DMS79 (cell line): ENCODE measurements around the gene KIAA1671.
A peak's percentile ranks its signal among the peaks of the same experiment; 100 is the strongest.

Experiments
- DNase-seq: peaks from one replicate; lab custom pipeline; 2025; lab: John Stamatoyannopoulos, UW

The KIAA1671 gene

DNA sequence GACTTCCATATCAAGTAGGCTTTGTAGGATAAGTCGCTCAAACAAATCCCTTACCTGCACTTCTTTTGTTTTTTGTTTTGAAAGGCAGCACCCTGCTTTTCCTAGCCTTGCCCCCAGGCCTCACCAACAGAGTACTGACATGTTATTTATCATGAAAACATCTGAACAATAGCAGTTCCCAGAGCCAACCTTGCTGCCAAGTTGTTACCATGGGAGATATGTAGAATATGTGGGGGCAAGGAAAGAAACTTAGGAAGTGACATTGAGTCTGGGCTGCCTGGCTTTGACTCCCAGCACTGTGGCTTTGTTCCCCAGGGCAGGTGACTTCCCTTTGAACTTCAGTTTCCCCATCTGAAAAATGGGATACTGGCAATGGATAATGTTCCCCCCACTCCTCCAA lies 193.8 kb downstream of the KIAA1671 start:
- no peak for DNase-seq

GRCh38 chr22:25146906-25147641 lies 194.6 kb downstream of the KIAA1671 start:
- DNase-seq = no peak

- no peak for DNase-seq
Measured at GRCh38 chr22:25147642-25147928, 195.1 kb downstream of the KIAA1671 start.

- peak; percentile 23 for DNase-seq
Measured at GRCh38 chr22:25148149-25148691, 195.7 kb downstream of the KIAA1671 start.

DNA sequence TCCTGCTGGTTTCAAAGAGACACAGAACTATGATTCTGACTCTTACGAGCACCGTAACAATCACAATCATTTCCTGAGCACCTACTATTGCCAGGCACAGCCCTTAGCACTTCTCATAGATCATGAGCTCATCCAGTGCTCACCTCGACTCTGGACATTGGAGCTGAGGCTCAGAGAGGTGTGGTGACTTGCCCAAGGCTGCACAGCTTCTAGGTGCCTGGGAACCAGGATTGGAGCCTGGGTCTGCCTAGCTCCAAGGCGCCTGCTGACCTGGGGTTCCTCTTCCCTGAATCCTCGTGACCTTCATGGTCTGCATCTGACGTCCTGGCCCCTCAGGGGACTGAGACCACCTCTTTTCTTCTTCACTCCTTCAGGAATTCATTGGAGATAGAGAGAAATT lies 196.5 kb downstream of the KIAA1671 start:
- no peak for DNase-seq

DNA sequence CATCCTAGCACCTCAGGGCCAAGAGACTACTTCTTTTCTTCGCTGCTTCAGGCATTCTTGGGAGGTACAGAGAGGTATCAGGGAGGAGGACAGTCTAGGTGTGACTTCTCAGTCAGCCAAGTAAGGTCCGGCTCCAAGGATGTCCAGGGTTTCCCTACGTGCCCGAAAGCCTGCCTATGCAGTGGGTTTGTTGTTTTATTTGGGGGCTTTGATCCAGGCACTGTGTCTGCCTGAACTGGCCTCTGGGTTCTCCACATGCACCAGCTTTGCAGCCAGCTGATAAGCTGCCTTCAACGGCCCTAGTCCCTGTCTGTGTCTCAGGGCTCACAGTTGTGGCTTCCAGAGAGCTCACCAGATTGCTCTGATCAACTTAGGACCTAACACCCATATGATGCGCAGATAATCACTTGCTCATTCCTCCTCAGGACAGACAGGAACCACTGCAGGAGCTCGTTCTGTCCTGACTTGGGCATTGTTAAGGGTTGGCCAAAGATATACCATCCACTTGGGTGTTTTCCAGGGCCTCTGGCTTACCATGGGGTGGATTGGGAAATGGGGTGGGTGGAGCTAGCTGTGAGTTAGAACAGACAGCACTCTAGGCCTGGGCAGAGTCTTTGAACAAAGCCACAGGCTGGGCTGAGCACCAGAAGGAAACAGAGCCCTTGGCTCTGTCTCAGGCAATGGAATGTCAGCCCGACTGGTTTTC lies 201.6 kb downstream of the KIAA1671 start:
- DNase-seq = no peak

DNA sequence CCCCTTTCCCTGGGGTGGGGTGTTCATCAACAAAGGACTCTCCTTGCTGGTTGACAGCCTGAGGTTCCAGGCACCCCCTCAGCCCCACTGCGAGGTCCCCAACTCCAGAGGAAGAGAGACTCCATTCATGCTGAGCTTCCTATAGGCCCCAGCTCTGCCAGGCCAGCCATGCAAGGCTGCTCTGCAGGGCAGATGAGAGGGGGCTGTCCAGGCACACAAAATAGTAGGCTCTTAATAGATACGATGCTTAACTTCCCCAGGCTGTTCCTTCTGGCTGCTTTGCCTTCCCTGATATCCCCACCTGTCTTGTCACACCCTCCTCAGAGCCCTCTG lies 202.1 kb downstream of the KIAA1671 start:
- DNase-seq = no peak

- DNase-seq = no peak
Measured at GRCh38 chr22:25156736-25157135, 204.2 kb downstream of the KIAA1671 start.

DNA sequence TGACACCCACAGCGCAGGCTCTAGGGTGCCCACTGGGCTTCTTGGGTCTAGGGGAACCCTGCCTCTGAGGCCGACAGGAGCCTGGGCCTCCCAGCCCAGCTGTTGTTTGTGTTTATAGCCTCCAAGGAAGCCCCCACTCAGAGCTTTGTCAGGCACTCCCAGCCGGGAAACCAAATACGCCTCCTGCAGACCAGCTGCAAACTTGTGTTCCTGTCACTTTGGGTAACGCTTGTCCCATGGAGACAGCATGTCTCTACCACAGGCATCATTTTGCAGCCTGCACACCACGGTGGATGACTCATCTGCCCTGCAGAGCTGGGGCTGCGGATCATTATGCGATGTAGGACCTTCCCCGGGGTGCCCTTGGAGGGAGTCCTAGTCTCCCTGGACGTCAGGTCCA lies 206.5 kb downstream of the KIAA1671 start:
- DNase-seq = no peak

DNA sequence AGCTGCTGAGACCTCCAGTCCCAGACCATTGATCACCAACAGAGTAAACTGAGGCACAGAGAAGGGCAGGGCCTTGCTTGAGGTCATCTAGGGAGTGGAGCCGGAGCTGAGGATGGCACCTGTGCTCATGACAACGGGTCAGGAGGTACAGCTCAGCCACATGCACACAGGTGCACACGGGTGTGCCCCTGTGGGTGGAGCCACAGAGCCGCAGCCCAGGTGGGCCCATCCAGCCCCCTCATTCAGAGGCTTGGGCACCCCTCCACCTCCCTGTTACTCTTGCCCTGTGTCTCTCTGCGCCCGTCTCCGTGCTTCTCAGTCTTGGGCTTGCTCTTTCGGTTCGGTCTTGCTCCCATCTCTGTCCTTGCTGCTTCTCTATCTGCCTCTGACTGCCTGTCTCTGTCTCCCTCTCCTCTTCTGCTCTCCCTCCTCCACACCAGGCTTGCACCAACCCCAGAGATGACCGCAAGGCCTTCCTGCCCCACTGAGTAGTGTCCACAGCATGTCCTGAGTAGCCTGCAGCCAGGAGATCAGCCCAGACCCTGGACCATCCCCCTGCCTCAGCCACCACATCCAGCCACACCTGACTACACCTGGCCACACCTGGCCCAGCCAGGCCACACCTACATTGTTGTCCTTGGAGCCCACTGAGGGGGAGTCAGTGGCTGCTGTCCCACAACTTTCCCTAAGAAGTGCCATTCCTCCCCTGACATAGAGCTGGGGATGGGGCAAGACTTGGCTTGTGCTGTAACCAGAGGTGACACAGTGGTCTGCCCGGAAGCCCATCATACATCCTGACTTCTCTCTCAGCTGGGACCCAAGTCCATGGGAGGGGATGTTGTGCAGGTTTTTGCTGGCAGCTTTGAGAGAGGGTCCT lies 207.8 kb downstream of the KIAA1671 start:
- no peak for DNase-seq

GRCh38 chr22:25161017-25161915 lies 208.8 kb downstream of the KIAA1671 start:
- DNase-seq = no peak

DNA sequence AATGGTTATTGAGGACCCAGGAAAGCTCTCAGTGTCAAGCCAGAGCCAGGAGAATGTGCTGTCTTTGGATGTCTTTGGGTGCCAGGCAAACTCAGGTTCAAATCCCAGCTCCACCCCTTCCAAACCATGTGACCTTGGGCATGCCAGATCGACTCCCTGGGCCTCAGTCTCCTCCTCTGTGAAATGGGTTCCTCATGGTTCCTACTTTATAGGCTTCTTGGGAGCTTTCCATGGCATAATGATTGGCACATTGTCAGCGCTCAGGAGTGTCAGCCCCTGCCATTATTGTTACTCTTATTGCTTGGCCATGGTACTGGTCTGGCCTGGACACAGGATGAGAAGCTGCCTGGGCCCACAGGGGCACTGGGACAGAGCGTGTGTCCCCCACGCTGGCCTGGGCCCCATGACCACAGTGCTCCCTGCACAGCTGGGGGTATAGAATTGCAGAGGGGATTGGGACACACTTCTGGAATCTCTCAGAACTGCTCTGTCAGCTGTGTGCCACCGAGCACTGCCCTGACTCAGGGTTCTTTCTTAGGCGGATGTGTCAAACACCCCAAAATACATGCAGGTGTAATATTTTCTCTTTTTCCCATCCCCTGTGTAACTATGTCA lies 209.5 kb downstream of the KIAA1671 start:
- DNase-seq = no peak

DNA sequence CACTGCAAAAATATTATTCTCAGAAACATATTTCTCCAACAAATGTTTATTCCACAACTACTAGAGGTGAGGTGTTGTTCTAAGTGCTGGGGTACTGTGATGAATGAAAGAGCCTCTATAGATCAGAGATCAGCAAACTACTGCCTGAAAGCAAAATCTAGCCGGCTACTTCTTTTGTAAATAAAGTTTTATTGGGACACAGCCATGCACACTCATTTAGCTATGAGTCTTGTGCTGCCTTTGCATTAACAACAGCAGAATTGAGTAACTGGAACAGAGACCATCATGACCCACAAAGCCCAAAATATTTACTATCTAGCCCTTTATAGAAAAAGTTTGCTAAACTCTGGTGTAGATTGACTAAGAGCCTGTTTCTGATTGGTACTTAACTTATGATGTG lies 210.0 kb downstream of the KIAA1671 start:
- no peak for DNase-seq

DNA sequence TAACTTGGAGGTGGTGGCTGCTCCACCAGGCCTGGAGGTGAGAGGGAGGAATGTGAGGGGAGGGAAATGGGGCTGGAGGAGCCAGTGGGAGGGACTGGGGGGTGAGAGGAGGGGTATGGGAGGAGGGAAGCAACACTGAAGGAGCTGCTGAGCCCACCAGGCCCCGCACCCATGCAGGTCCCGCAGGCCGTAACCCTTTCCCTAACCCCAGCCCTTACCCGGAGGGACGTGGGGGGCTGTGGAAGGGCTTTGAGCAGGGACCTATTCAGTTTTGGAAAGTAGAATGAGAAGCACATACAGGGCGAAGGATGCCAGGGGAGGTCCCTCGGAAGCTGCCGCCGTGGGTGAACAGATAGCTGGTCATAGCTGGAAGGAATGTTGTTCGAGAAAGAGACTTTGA lies 213.3 kb downstream of the KIAA1671 start:
- no peak for DNase-seq

GRCh38 chr22:25166266-25167040 lies 213.9 kb downstream of the KIAA1671 start:
- no peak for DNase-seq

GRCh38 chr22:25167082-25167481 lies 214.6 kb downstream of the KIAA1671 start:
- DNase-seq = no peak

DNA sequence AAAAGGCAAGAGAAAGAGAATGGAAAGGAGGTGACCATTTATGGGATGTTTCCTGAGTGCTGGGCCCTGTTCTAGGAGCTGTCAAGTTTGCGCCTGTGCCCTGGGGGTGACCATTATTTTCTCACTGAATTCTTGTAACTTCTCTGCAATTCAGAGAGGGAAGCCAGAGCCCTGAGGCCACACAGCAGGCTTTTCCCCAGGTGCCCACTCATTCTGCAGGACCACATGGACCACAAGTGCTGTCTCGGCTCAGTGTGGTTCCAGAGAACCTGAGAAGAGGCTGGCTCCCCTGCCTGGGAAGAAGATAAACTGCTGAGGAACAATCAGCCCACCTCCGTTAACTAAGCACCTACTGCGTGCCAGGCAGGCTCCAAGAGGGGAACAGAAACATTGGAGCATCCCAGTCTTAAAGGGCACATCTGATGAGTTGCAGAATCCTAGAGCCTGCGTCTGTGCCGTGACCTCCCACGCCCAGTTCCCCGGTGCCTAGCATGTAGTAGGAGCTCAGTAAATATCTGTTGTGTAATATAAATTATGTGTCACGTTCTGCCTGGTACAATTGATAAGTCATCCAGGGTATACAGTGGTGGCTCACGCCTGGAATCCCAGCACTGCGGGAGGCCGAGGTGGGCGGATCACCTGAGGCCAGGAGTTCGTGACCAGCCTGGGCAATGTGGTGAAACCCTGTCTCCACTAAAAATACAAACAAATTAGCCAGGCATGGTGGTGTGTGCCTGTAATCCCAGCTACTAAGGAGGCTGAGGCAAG lies 215.5 kb downstream of the KIAA1671 start:
- DNase-seq = no peak

DNA sequence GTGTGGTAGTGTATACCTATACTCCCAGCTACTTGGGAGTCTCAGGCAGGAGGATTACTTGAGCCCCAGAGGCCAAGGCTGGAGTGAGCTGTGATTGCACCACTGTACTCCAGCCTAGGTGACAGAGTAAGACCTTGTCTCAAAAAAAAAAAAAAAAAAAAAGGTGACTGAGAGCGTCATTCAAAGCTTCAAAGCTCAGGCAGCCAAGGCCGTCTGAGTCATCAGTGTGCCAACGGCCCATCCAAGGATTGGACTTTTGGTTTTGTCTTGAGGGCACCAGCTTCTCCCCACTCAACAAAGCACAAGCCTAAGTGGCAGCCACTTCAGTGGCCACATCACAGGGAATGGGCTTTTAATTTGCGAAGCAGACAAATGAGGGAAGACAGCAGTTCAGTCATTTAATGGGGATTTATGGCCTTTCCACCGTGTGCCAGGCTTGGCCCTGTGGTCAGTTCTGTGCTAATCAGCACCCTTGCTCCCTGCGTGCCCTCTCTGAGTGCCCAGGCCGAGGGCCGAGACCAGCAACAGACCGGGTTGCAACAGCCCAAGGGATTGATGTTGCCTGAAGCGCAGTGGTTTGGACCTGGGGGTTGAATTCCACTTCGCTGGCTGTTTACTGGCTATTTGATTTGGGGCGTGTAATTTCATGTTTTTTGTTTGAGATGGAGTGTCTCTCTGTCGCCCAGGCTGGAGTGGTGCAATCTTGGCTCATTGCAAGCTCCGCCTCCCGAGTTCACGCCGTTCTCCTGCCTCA lies 216.9 kb downstream of the KIAA1671 start:
- DNase-seq = peak; percentile 16

DNA sequence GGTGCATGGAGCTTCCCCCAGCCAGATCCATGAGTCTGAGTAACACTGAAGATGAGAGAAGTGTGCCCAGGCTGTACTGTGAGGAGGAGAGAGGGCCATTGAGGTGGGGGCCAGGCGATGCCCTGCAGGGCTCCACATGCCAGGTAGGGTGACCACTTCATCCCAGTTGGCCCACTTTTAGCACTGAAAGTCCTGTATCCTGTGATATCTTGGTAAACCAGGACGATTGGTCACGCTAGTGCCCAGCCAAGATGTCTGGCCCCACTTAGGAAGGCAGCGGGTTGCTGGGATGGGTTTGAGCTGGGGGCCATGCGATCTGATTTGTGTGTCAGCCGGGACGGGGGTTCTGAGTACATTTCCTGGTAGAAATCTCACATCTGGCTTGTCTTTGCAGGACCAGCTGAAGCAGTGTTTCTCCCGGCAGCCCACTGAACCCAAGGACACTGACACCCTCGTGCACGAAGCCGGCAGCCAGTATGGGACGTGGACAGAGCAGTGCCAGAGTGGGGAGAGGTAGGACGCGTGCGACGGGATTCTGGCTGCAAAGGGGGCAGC lies 218.0 kb downstream of the KIAA1671 start:
- no peak for DNase-seq
